Stomach (tissue), 9 donors: ENCODE measurements around the gene HLA-DPA1. TPM values are rescaled to one million over a fixed set of nuclear protein-coding genes. Genes with fewer than 3 reads are reported as not detected.

Experiments
- DNase-seq, 2 donors: peaks; one replicate each; pipeline versions ENCODE4 v3.0.0 to v3.0.0-alpha.2; 2013 to 2019
- H3K27ac ChIP-seq, 5 donors: fragments of 200-600 bp in 4 of 5; sonication (generic) in 4 of 5; one replicate each; pipeline ENCODE4 v1.5.1; 2013 to 2019; ENCODE audit warnings: mild to moderate bottlenecking in 1 of 5, moderate library complexity in 1 of 5
- H3K27me3 ChIP-seq, 3 donors: fragments of 200-600 bp; sonication (generic); one replicate each; pipeline ENCODE4 v1.5.1; 2017 to 2019; ENCODE audit warnings: mixed run types in 1 of 3
- H3K36me3 ChIP-seq, 4 donors: fragments of 200-600 bp; sonication (generic); 1 replicate in 3 of 4; 2 replicates in 1 of 4; pipeline ENCODE4 v1.5.1; 2016 to 2019
- H3K4me1 ChIP-seq, 4 donors: fragments of 200-600 bp; sonication (generic); one replicate each; pipeline ENCODE4 v1.5.1; 2016 to 2019
- H3K4me3 ChIP-seq, 4 donors: fragments of 200-600 bp; sonication (generic) in 3 of 4; one replicate each; pipeline ENCODE4 v1.5.1; 2016 to 2019; ENCODE audit warnings: mild to moderate bottlenecking in 1 of 4
- H3K9me3 ChIP-seq, 4 donors: fragments of 200-600 bp; sonication (generic); one replicate each; pipeline ENCODE4 v1.5.1; 2016 to 2019
- EP300 ChIP-seq: sonication (generic); formaldehyde crosslinking; IDR thresholded peaks from one replicate; pipeline ENCODE4 v1.6.1; 2017; ENCODE audit warnings: antibody characterized with exemption
- POLR2A ChIP-seq, 4 donors: fragments of 450-650 bp; IDR thresholded peaks; one replicate each; pipeline ENCODE4 v1.6.1; 2016; ENCODE audit warnings: antibody characterized with exemption in 4 of 4, control low read depth in 2 of 4, mild to moderate bottlenecking in 1 of 4, moderate library complexity in 1 of 4
- POLR2AphosphoS5 ChIP-seq, 3 donors: sonication (generic); formaldehyde crosslinking; IDR thresholded peaks; one replicate each; pipeline ENCODE4 v1.6.1; 2016; ENCODE audit warnings: antibody characterized with exemption in 3 of 3
- WGBS, 5 donors: extraction: QIAGEN DNeasy Blood & Tissue Kit in 3 of 5; methylation state at CpG; one replicate each; pipeline versions ENCODE4 v1.1.5 to v1.1.7; 2013 to 2018; 5-methylcytosine and 5-hydroxymethylcytosine counted together
- intact Hi-C: fragments of 100-400 bp; cut with DNase I; formaldehyde crosslinking; loops from one replicate; pipeline ENCODE4 v1.15.1; 2023; ENCODE audit warnings: low total_unique reads
- polyA plus RNA-seq, 3 donors: library from polyadenylated mRNA; stranded (reverse); fragments of 200-250 nt; gene quantifications; one replicate each; pipeline ENCODE4 v1.2.3, GENCODE V29; 2013
- total RNA-seq, 5 donors: library from RNA; depleted of rRNA; stranded (reverse); fragments of >200 nt; gene quantifications; one replicate each; pipeline versions ENCODE4 v1.1.0 to v1.2.3, GENCODE V29; 2014 to 2016
- TF ChIP-seq, protein P1 (sequence below), 7 experiments: fragments of 450-650 bp in 4 of 7; fragments of 200-600 bp in 3 of 7; sonication (generic) in 3 of 7; IDR thresholded peaks; one replicate each; pipeline ENCODE4 v1.5.1; 2016 to 2019; ENCODE audit warnings: antibody characterized with exemption in 7 of 7, control low read depth in 2 of 7, mild to moderate bottlenecking in 1 of 7
- donor health status: healthy with polysubstance abuse.
- donor health status: Bipolar disorder and iron deficiency.
- donor health status: healthy.

The HLA-DPA1 gene
- total and polyA plus RNA-seq, 8 donors: 0.29 to 171 (median 31.0) TPM

GRCh38 chr6:33036535-33036934 is 36.9 kb downstream of the HLA-DPA1 start:
- Histone ChIP-seq H3K27ac (no peak overlapping the region), H3K9me3 (peaks cover 0 to 13% (median 7%) of the 10 kb centered on the region in 4 donors), H3K27me3 (peaks cover 0 to 3% (median 0%) of the 10 kb centered on the region in 3 donors), H3K4me1 (no peaks in the 10 kb centered on the region), H3K4me3 (no peak overlapping the region), H3K36me3 (no peaks in the 10 kb centered on the region)
- intact Hi-C loops: no loop called here
- TF ChIP-seq POLR2AphosphoS5 (IDR thresholded peaks at IDR 0.05): no peak
- no peak for TF ChIP-seq POLR2A (IDR thresholded peaks at IDR 0.05)
- no peak for TF ChIP-seq EP300
- TF ChIP-seq, protein P1, sequence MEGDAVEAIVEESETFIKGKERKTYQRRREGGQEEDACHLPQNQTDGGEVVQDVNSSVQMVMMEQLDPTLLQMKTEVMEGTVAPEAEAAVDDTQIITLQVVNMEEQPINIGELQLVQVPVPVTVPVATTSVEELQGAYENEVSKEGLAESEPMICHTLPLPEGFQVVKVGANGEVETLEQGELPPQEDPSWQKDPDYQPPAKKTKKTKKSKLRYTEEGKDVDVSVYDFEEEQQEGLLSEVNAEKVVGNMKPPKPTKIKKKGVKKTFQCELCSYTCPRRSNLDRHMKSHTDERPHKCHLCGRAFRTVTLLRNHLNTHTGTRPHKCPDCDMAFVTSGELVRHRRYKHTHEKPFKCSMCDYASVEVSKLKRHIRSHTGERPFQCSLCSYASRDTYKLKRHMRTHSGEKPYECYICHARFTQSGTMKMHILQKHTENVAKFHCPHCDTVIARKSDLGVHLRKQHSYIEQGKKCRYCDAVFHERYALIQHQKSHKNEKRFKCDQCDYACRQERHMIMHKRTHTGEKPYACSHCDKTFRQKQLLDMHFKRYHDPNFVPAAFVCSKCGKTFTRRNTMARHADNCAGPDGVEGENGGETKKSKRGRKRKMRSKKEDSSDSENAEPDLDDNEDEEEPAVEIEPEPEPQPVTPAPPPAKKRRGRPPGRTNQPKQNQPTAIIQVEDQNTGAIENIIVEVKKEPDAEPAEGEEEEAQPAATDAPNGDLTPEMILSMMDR (IDR thresholded peaks at IDR 0.05): no peak
- DNase-seq: no peak
- WGBS, 5 donors: 60 to 70% (median 69%) methylated on average over 1 of the region's 1 CpG

DNA sequence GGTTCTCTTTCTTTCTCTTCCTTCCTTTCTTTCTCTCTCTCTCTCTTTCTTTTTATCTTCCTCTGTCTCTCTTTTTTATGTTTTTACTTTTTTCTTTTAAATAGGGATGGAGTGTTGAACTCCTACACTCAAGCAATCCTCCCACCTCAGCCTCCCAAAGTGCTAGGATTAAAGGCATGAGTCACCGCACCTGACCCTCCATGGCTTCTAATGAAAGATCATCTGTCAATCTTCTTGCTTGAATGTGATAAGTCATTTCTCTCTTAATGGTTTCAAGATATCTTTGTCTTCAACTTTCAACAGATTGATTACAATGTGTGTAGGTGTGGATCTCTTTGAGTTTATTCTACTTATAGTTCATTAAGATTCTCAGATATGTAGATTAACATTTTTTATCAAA is 38.9 kb downstream of the HLA-DPA1 start:
- 97 to 100% (median 97%) methylated on average over 1 of the region's 1 CpG for WGBS, 5 donors

DNA sequence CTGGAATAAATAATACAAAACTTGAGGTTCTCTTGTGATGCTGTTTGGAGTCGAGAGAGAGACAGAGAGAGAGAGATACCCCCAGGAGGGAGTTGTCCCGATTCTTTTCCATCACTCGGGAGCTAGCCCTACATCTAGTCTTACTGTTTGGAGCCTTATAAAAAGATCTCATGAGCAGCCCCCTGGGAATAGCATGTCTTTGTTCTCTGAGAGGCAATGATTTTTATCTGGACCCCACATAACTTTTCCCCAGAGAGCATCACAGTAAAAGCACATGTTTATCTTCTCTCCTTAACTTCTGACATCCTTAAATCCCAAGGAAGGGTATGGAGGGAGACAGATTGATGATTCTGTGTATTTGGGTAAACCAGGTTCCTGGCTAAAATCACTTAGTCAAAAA is 43.2 kb downstream of the HLA-DPA1 start:
- Histone ChIP-seq H3K27ac (peak overlapping the region in 4 of 5 donors; percentile 57 to 76 (median 62)), H3K36me3 (no peaks in the 10 kb centered on the region), H3K27me3 (no peaks in the 10 kb centered on the region), H3K4me1 (peaks cover 0 to 3% (median 0%) of the 10 kb centered on the region in 4 donors), H3K4me3 (no peak overlapping the region), H3K9me3 (peaks cover 0 to 9% (median 7%) of the 10 kb centered on the region in 4 donors)
- intact Hi-C loops: no loop called here
- no peak for DNase-seq
- 42 to 76% (median 51%) methylated on average over 3 of the region's 3 CpGs for WGBS, 5 donors
- TF ChIP-seq POLR2AphosphoS5 (IDR thresholded peaks at IDR 0.05): no peak
- TF ChIP-seq, protein P1 (IDR thresholded peaks at IDR 0.05): no peak
- no peak for TF ChIP-seq EP300
- TF ChIP-seq POLR2A (IDR thresholded peaks at IDR 0.05): no peak

More for the DNA sequence above, 38.9 kb downstream of the HLA-DPA1 start:
- no peaks in the 10 kb centered on the region for H3K4me1 ChIP-seq
- no peak overlapping the region for H3K27ac ChIP-seq
- peaks cover 0 to 13% (median 7%) of the 10 kb centered on the region in 4 donors for H3K9me3 ChIP-seq
- no peak overlapping the region for H3K4me3 ChIP-seq
- intact Hi-C loops: no loop called here
- no peaks in the 10 kb centered on the region for H3K36me3 ChIP-seq
- H3K27me3 ChIP-seq: peaks cover 0 to 3% (median 0%) of the 10 kb centered on the region in 3 donors
- no peak for DNase-seq
- TF ChIP-seq, protein P1 (IDR thresholded peaks at IDR 0.05): no peak
- TF ChIP-seq EP300: no peak
- no peak for TF ChIP-seq POLR2AphosphoS5 (IDR thresholded peaks at IDR 0.05)
- no peak for TF ChIP-seq POLR2A (IDR thresholded peaks at IDR 0.05)

GRCh38 chr6:33029328-33030184 is 43.9 kb downstream of the HLA-DPA1 start:
- H3K36me3 ChIP-seq: no peaks in the 10 kb centered on the region
- peak overlapping the region in 4 of 5 donors; percentile 57 to 76 (median 62) for H3K27ac ChIP-seq
- intact Hi-C loops: no loop called here
- 41 to 50% (median 44%) methylated on average over 6 of the region's 6 CpGs for WGBS, 5 donors
- peaks cover 0 to 2% (median 1%) of the 10 kb centered on the region in 4 donors for H3K9me3 ChIP-seq
- peak; percentile 45 to 68 for DNase-seq
- no peaks in the 10 kb centered on the region for H3K27me3 ChIP-seq
- H3K4me1 ChIP-seq: peaks cover 0 to 3% (median 0%) of the 10 kb centered on the region in 4 donors
- H3K4me3 ChIP-seq: no peak overlapping the region
- TF ChIP-seq EP300: no peak
- peak in 2 of 3 donors; percentile 44 to 89 for TF ChIP-seq POLR2AphosphoS5 (IDR thresholded peaks at IDR 0.05)
